ENCODE measurements around the gene CELSR3.

Gene CELSR3

GRCh38 chr3:48672522-48672921 is 9.8 kb upstream of the CELSR3 start:
- TF ChIP-seq TEAD4 (IDR thresholded peaks at IDR 0.05), result no peak
- TF ChIP-seq TAF1 (IDR thresholded peaks at IDR 0.05; ENCODE audit: low read depth), result no peak
- no peak for TF ChIP-seq CREB1 (IDR thresholded peaks at IDR 0.05; ENCODE audit: low read depth)
- no peak for TF ChIP-seq TCF12 (IDR thresholded peaks at IDR 0.05; ENCODE audit: low read depth)
- no peak for TF ChIP-seq USF1 (IDR thresholded peaks at IDR 0.05)
- no peak for TF ChIP-seq MAX (IDR thresholded peaks at IDR 0.05)
- TF ChIP-seq RAD21 (IDR thresholded peaks at IDR 0.05; ENCODE audit: low read depth), result no peak
- TF ChIP-seq EGR1 (IDR thresholded peaks at IDR 0.05), result no peak
- no peak for TF ChIP-seq REST (IDR thresholded peaks at IDR 0.05; ENCODE audit: low read depth)
- no peak for TF ChIP-seq FOXM1 (IDR thresholded peaks at IDR 0.05; ENCODE audit: borderline replicate concordance, low read depth)
- no peak for TF ChIP-seq YY1 (IDR thresholded peaks at IDR 0.05; ENCODE audit: low read depth)
- TF ChIP-seq EP300 (IDR thresholded peaks at IDR 0.05; ENCODE audit: borderline replicate concordance), result no peak
- no peak for TF ChIP-seq NFIC (IDR thresholded peaks at IDR 0.05)
- no peak for TF ChIP-seq CEBPB (IDR thresholded peaks at IDR 0.05)
- no peak for TF ChIP-seq ZBTB7A (IDR thresholded peaks at IDR 0.05; ENCODE audit: low read depth)

GRCh38 chr3:48664929-48665328 is 2.2 kb upstream of the CELSR3 start:
- TF ChIP-seq MAX (IDR thresholded peaks at IDR 0.05) (no peak), CREB1 (IDR thresholded peaks at IDR 0.05; ENCODE audit: low read depth) (no peak), TAF1 (IDR thresholded peaks at IDR 0.05; ENCODE audit: low read depth) (no peak), RAD21 (IDR thresholded peaks at IDR 0.05; ENCODE audit: low read depth) (no peak), USF1 (IDR thresholded peaks at IDR 0.05) (no peak), NFIC (IDR thresholded peaks at IDR 0.05) (no peak), ZBTB7A (IDR thresholded peaks at IDR 0.05; ENCODE audit: low read depth) (no peak), CEBPB (IDR thresholded peaks at IDR 0.05) (no peak)

- TF ChIP-seq TAF1 (IDR thresholded peaks at IDR 0.05; ENCODE audit: low read depth), result no peak
- TF ChIP-seq REST (IDR thresholded peaks at IDR 0.05; ENCODE audit: low read depth), result no peak
- no peak for TF ChIP-seq NFIC (IDR thresholded peaks at IDR 0.05)
- no peak for TF ChIP-seq EGR1 (IDR thresholded peaks at IDR 0.05)
- TF ChIP-seq YY1 (IDR thresholded peaks at IDR 0.05; ENCODE audit: low read depth), result no peak
- no peak for TF ChIP-seq EP300 (IDR thresholded peaks at IDR 0.05; ENCODE audit: borderline replicate concordance)
- no peak for TF ChIP-seq TCF12 (IDR thresholded peaks at IDR 0.05; ENCODE audit: low read depth)
- no peak for TF ChIP-seq FOXM1 (IDR thresholded peaks at IDR 0.05; ENCODE audit: borderline replicate concordance, low read depth)
- no peak for TF ChIP-seq MAX (IDR thresholded peaks at IDR 0.05)
- TF ChIP-seq CREB1 (IDR thresholded peaks at IDR 0.05; ENCODE audit: low read depth), result no peak
- TF ChIP-seq RAD21 (IDR thresholded peaks at IDR 0.05; ENCODE audit: low read depth), result no peak
- TF ChIP-seq ZBTB7A (IDR thresholded peaks at IDR 0.05; ENCODE audit: low read depth), result no peak
- no peak for TF ChIP-seq USF1 (IDR thresholded peaks at IDR 0.05)
- no peak for TF ChIP-seq CEBPB (IDR thresholded peaks at IDR 0.05)
- no peak for TF ChIP-seq TEAD4 (IDR thresholded peaks at IDR 0.05)
Measured at GRCh38 chr3:48664313-48664644, 1.6 kb upstream of the CELSR3 start.

GRCh38 chr3:48663489-48664312 is 1.0 kb upstream of the CELSR3 start:
- peak; percentile 56; the same call in 1 of the 2 replicates for TF ChIP-seq YY1 (IDR thresholded peaks at IDR 0.05; ENCODE audit: low read depth)
- peak; percentile 69 for TF ChIP-seq USF1 (IDR thresholded peaks at IDR 0.05)
- no peak; the same call in 1 of the 2 replicates for TF ChIP-seq CEBPB (IDR thresholded peaks at IDR 0.05)
- no peak for TF ChIP-seq EP300 (IDR thresholded peaks at IDR 0.05; ENCODE audit: borderline replicate concordance)
- TF ChIP-seq NFIC (IDR thresholded peaks at IDR 0.05), result peak; percentile 53
- peak; percentile 58 for TF ChIP-seq TCF12 (IDR thresholded peaks at IDR 0.05; ENCODE audit: low read depth)
- 0 out of 2 replicates have a peak, but pooled peaks have one; percentile 63 for TF ChIP-seq ZBTB7A (IDR thresholded peaks at IDR 0.05; ENCODE audit: low read depth)
- peak; percentile 97 for TF ChIP-seq TEAD4 (IDR thresholded peaks at IDR 0.05)
- peak; percentile 70 for TF ChIP-seq CREB1 (IDR thresholded peaks at IDR 0.05; ENCODE audit: low read depth)
- no peak for TF ChIP-seq EGR1 (IDR thresholded peaks at IDR 0.05)
- peak; percentile 7; the same call in 1 of the 2 replicates for TF ChIP-seq RAD21 (IDR thresholded peaks at IDR 0.05; ENCODE audit: low read depth)
- TF ChIP-seq FOXM1 (IDR thresholded peaks at IDR 0.05; ENCODE audit: borderline replicate concordance, low read depth), result no peak
- peak; percentile 47 for TF ChIP-seq TAF1 (IDR thresholded peaks at IDR 0.05; ENCODE audit: low read depth)
- peak; percentile 99 for TF ChIP-seq MAX (IDR thresholded peaks at IDR 0.05)
- TF ChIP-seq REST (IDR thresholded peaks at IDR 0.05; ENCODE audit: low read depth), result no peak; the same call in none of the 2 replicates
